Measurements from ENCODE around the gene SFTPD.

The SFTPD gene

GRCh38 chr10:79927111-79927828 is 21.6 kb downstream of the SFTPD start:
- Histone ChIP-seq H3K18ac (ENCODE audit: low read length) (no peak overlapping the region), H3K14ac (ENCODE audit: low read length) (no peak overlapping the region), H2BK120ac (ENCODE audit: insufficient read depth, low read length, poor library complexity) (no peak overlapping the region), H3K4me2 (ENCODE audit: low read length) (no peak overlapping the region), H3K79me2 (ENCODE audit: control insufficient read depth, insufficient read depth, low read length, poor library complexity) (no peaks in the 10 kb centered on the region), H3K4me1 (ENCODE audit: control insufficient read depth in 1 of 2, insufficient read depth in 2 of 2, low read length in 2 of 2) (no peaks in the 10 kb centered on the region), H3K36me3 (ENCODE audit: control insufficient read depth in 1 of 2, insufficient read depth in 2 of 2, low read length in 2 of 2) (no peaks in the 10 kb centered on the region), H3K27ac (ENCODE audit: low read depth, low read length) (no peak overlapping the region), H4K12ac (ENCODE audit: low read depth, low read length) (no peak overlapping the region), H3K27me3 (ENCODE audit: insufficient read depth, low read length) (no peaks in the 10 kb centered on the region), H2AFZ (ENCODE audit: insufficient read depth, low read length, poor library complexity) (no peak overlapping the region), H2AK5ac (ENCODE audit: low read length) (no peak overlapping the region), H3K23ac (ENCODE audit: low read length) (no peak overlapping the region), H3K9ac (ENCODE audit: low read length) (no peak overlapping the region), H3K79me1 (ENCODE audit: low read length) (no peaks in the 10 kb centered on the region), H2BK12ac (ENCODE audit: low read length) (no peak overlapping the region), H2BK5ac (ENCODE audit: low read depth, low read length, poor library complexity) (no peak overlapping the region), H4K91ac (ENCODE audit: low read depth, low read length) (no peak overlapping the region), H4K8ac (ENCODE audit: low read depth, low read length) (no peak overlapping the region), H3K9me3 (ENCODE audit: insufficient read depth, low read depth, low read length) (peaks cover 6% of the 10 kb centered on the region), H3K4me3 (ENCODE audit: low read depth, low read length) (no peak overlapping the region), H3K4ac (ENCODE audit: low read depth, low read length) (no peak overlapping the region)
- no peak for DNase-seq
- no CpG with 5 or more reads among the region's 3 CpGs for WGBS (ENCODE audit: extremely low coverage, insufficient coverage, insufficient read length)

GRCh38 chr10:79926037-79926436 is 22.9 kb downstream of the SFTPD start:
- no CpG with 5 or more reads among the region's 7 CpGs for WGBS (ENCODE audit: extremely low coverage, insufficient coverage, insufficient read length)
- Histone ChIP-seq H2AFZ (ENCODE audit: insufficient read depth, low read length, poor library complexity) (no peak overlapping the region), H3K9me3 (ENCODE audit: insufficient read depth, low read depth, low read length) (peaks cover 6% of the 10 kb centered on the region), H3K36me3 (ENCODE audit: control insufficient read depth in 1 of 2, insufficient read depth in 2 of 2, low read length in 2 of 2) (no peaks in the 10 kb centered on the region), H4K91ac (ENCODE audit: low read depth, low read length) (no peak overlapping the region), H3K14ac (ENCODE audit: low read length) (no peak overlapping the region), H2BK120ac (ENCODE audit: insufficient read depth, low read length, poor library complexity) (no peak overlapping the region), H2BK5ac (ENCODE audit: low read depth, low read length, poor library complexity) (no peak overlapping the region), H3K23ac (ENCODE audit: low read length) (no peak overlapping the region), H3K9ac (ENCODE audit: low read length) (no peak overlapping the region), H3K79me1 (ENCODE audit: low read length) (no peaks in the 10 kb centered on the region), H3K4ac (ENCODE audit: low read depth, low read length) (no peak overlapping the region), H3K4me1 (ENCODE audit: control insufficient read depth in 1 of 2, insufficient read depth in 2 of 2, low read length in 2 of 2) (no peaks in the 10 kb centered on the region), H2AK5ac (ENCODE audit: low read length) (no peak overlapping the region), H3K79me2 (ENCODE audit: control insufficient read depth, insufficient read depth, low read length, poor library complexity) (no peaks in the 10 kb centered on the region), H3K18ac (ENCODE audit: low read length) (no peak overlapping the region), H4K12ac (ENCODE audit: low read depth, low read length) (no peak overlapping the region), H2BK12ac (ENCODE audit: low read length) (no peak overlapping the region), H3K27ac (ENCODE audit: low read depth, low read length) (no peak overlapping the region), H3K4me3 (ENCODE audit: low read depth, low read length) (no peak overlapping the region), H4K8ac (ENCODE audit: low read depth, low read length) (no peak overlapping the region), H3K27me3 (ENCODE audit: insufficient read depth, low read length) (no peaks in the 10 kb centered on the region), H3K4me2 (ENCODE audit: low read length) (no peak overlapping the region)
- DNase-seq = no peak

- no peak overlapping the region for H2BK5ac ChIP-seq (ENCODE audit: low read depth, low read length, poor library complexity)
- no peak overlapping the region for H3K18ac ChIP-seq (ENCODE audit: low read length)
- H3K23ac ChIP-seq (ENCODE audit: low read length) = no peak overlapping the region
- H3K4me1 ChIP-seq (ENCODE audit: control insufficient read depth in 1 of 2, insufficient read depth in 2 of 2, low read length in 2 of 2) = no peaks in the 10 kb centered on the region
- H4K91ac ChIP-seq (ENCODE audit: low read depth, low read length) = no peak overlapping the region
- H3K4ac ChIP-seq (ENCODE audit: low read depth, low read length) = no peak overlapping the region
- no peaks in the 10 kb centered on the region for H3K27me3 ChIP-seq (ENCODE audit: insufficient read depth, low read length)
- no peak overlapping the region for H3K4me3 ChIP-seq (ENCODE audit: low read depth, low read length)
- H3K9ac ChIP-seq (ENCODE audit: low read length) = no peak overlapping the region
- no peak overlapping the region for H3K27ac ChIP-seq (ENCODE audit: low read depth, low read length)
- DNase-seq = no peak
- H2AFZ ChIP-seq (ENCODE audit: insufficient read depth, low read length, poor library complexity) = no peak overlapping the region
- no peaks in the 10 kb centered on the region for H3K79me2 ChIP-seq (ENCODE audit: control insufficient read depth, insufficient read depth, low read length, poor library complexity)
- no CpG with 5 or more reads among the region's 3 CpGs for WGBS (ENCODE audit: extremely low coverage, insufficient coverage, insufficient read length)
- peaks cover 6% of the 10 kb centered on the region for H3K9me3 ChIP-seq (ENCODE audit: insufficient read depth, low read depth, low read length)
- no peak overlapping the region for H2BK120ac ChIP-seq (ENCODE audit: insufficient read depth, low read length, poor library complexity)
- no peak overlapping the region for H2AK5ac ChIP-seq (ENCODE audit: low read length)
- H3K4me2 ChIP-seq (ENCODE audit: low read length) = no peak overlapping the region
- H2BK12ac ChIP-seq (ENCODE audit: low read length) = no peak overlapping the region
- H4K12ac ChIP-seq (ENCODE audit: low read depth, low read length) = no peak overlapping the region
- H3K14ac ChIP-seq (ENCODE audit: low read length) = no peak overlapping the region
- H4K8ac ChIP-seq (ENCODE audit: low read depth, low read length) = no peak overlapping the region
- no peaks in the 10 kb centered on the region for H3K79me1 ChIP-seq (ENCODE audit: low read length)
- H3K36me3 ChIP-seq (ENCODE audit: control insufficient read depth in 1 of 2, insufficient read depth in 2 of 2, low read length in 2 of 2) = no peaks in the 10 kb centered on the region
Observed at GRCh38 chr10:79925614-79926013, 23.3 kb downstream of the SFTPD start.

- Histone ChIP-seq H3K4me1 (ENCODE audit: control insufficient read depth in 1 of 2, insufficient read depth in 2 of 2, low read length in 2 of 2) (no peaks in the 10 kb centered on the region), H4K91ac (ENCODE audit: low read depth, low read length) (no peak overlapping the region), H3K79me1 (ENCODE audit: low read length) (no peaks in the 10 kb centered on the region), H2BK12ac (ENCODE audit: low read length) (no peak overlapping the region), H2BK5ac (ENCODE audit: low read depth, low read length, poor library complexity) (no peak overlapping the region), H3K18ac (ENCODE audit: low read length) (no peak overlapping the region), H3K23ac (ENCODE audit: low read length) (no peak overlapping the region), H3K79me2 (ENCODE audit: control insufficient read depth, insufficient read depth, low read length, poor library complexity) (no peaks in the 10 kb centered on the region), H3K14ac (ENCODE audit: low read length) (no peak overlapping the region), H2BK120ac (ENCODE audit: insufficient read depth, low read length, poor library complexity) (no peak overlapping the region), H3K36me3 (ENCODE audit: control insufficient read depth in 1 of 2, insufficient read depth in 2 of 2, low read length in 2 of 2) (no peaks in the 10 kb centered on the region), H4K8ac (ENCODE audit: low read depth, low read length) (no peak overlapping the region), H3K4me2 (ENCODE audit: low read length) (no peak overlapping the region), H3K9me3 (ENCODE audit: insufficient read depth, low read depth, low read length) (peaks cover 6% of the 10 kb centered on the region), H3K9ac (ENCODE audit: low read length) (no peak overlapping the region), H3K27me3 (ENCODE audit: insufficient read depth, low read length) (no peaks in the 10 kb centered on the region), H2AK5ac (ENCODE audit: low read length) (no peak overlapping the region), H3K4me3 (ENCODE audit: low read depth, low read length) (no peak overlapping the region), H3K27ac (ENCODE audit: low read depth, low read length) (no peak overlapping the region), H4K12ac (ENCODE audit: low read depth, low read length) (no peak overlapping the region), H3K4ac (ENCODE audit: low read depth, low read length) (no peak overlapping the region), H2AFZ (ENCODE audit: insufficient read depth, low read length, poor library complexity) (no peak overlapping the region)
- WGBS (ENCODE audit: extremely low coverage, insufficient coverage, insufficient read length) = no CpG with 5 or more reads among the region's 8 CpGs
- DNase-seq = no peak
Observed at GRCh38 chr10:79923669-79924068, 25.2 kb downstream of the SFTPD start.

Data from trophoblast cell (in vitro differentiated cells and primary cell).